GM19463 (cell line): Measurements from ENCODE around the gene SORBS2.

Experiments used
- ATAC-seq: cut with Tn5 transposase; IDR thresholded peaks from one replicate; pipeline ENCODE4 v1.9.1; 2021; ENCODE audit warnings: mild to moderate bottlenecking, moderate library complexity; ENCODE audit not compliant: unreplicated experiment

SORBS2 gene

DNA sequence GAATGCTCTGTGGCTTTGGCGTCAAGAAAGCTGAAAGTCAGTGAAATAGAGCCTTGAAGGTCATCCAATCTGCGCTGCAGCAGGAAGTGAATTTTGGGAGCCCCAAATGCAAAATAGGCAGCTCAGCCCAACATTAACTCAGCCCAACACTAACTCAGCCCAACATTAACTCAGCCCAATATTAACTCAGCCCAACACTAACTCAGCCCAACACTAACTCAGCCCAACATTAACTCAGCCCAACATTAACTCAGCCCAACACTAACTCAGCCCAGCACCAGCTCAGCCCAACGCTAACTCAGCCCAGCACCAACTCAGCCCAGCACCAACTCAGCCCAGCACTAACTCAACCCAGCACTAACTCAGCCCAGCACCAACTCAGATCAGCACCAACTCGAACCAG, 71.5 kb downstream of the SORBS2 start:
- ATAC-seq, result peak; percentile 49

DNA sequence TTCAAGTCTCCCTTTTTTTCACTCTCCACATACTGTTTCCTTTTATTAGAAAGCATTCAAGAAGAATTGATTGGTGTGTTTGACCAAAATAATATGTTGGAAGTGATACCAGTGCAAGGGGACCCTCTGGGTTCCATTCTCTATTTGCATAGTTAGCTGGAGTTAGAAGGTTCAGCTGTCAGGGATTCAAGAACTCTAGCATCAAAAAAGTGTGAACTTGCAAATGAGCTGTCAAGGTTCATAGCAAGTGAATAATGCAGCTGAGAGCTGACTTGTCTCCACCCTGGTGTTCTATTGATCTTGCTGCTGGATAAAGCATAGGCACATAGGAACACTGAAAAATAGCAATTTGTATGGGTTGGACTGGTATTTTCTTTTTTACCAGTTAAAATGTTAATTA, 73.2 kb downstream of the SORBS2 start:
- no peak for ATAC-seq

DNA sequence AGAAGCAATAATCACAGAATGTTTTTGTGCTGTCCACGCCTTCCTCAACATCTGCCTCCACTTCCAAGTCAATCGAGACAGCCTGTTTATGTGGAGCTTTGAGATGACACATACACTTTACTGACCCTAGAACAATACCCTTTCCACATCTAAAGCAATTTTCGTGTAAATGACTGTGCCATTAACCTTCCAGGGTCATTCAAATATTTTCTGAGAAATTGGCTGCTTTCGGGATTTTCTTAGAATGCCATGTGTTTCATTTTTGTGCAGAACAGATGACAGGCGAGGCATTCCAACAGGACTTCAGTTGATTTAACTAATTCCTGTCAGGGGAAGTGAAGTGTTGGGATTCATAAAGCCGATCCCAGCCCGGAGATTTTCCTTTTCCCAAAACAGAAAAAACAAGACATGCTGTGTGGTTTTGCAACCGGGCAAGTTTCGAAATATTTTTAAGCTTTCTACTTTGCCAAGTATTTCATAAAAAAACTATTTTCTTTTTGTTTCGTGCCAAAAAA, 73.9 kb downstream of the SORBS2 start:
- ATAC-seq, result no peak

DNA sequence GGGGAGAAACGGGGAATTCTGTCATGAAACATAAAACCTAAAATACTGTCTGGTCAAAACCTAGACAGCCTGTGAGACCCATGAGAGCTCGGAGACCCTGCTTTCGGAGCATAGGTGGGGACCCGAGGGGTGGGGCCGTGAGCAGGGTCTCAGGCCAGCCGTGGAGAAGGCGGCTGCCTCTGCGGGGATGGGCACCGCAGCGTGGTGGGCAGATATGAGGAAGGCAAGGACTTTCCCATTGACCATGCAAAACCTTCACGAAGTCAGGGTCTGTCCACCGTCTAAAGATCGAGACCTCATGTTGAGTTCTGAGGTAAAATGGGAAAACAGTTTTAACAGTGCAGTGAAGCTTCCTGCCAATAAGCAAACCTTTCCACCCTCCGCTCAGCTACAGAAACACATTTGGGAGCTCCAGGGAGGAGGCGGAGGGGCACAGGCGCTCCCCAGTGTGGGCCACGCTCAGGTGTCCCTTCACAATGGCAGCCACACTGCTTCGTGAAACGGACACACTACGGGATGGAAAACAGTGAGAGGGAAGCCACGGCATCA, 74.4 kb downstream of the SORBS2 start:
- ATAC-seq, result no peak

DNA sequence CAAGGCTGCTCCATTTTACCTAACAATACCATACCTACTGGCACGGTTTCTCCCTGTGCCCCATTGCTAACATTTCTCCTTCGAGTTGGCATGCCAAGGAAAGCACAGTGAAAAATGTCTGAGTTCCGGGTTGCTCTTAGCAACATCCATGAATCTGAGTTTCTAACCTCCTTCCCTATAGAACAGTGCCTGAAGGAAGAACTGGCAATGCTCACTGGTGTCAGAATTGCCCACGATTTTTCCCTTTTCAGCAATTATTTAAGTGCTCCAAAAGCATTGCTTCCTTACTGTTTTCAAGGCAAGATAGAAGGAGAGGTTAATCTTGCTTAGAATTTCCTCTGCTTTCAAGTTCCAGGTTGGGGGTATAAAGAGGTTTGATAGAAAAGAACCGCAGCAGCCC, 75.1 kb downstream of the SORBS2 start:
- ATAC-seq, result no peak

DNA sequence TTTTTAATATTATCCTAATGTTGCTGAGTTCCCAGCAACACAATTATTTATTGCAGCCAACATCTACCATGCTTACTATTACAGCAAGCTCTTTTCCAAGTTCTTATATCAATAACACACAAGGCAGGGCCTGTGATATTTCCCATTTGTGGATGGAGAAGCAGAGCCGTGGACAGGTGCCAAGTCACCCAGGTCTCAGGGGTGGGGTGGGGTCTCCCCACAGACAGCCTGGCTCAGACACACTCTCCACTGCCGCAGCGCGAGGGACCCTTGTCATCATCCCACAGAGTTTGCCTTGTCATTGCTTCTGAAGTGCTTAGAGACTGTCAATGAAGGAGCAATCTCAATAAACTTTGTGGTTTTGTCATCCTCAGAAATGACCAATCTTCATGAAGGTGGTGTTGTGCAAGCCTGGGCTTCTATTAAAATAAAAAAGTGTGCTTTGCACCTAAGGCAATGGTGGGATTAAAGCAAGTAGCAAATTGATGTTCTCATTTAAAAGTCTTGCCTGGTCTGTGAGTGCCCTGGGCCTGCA, 76.1 kb downstream of the SORBS2 start:
- no peak for ATAC-seq

DNA sequence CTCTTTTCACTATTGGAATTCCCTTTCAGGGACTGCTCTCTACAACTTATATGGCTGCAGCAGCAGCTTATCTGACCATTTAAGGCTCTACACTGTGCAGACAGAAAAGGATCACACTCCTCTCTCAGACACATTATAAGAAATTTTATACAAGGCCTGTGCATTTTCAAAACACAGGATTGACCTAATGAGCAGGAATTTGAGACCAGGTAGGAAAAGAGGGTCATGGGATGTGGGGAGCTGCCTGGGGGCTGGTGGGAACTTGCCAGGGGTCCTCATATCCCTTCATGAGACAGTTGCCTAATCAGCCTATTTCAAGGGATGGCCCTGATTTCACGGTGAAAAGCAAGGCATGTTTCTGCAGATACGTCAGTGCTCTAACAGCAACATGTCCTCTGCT, 77.1 kb downstream of the SORBS2 start:
- no peak for ATAC-seq

DNA sequence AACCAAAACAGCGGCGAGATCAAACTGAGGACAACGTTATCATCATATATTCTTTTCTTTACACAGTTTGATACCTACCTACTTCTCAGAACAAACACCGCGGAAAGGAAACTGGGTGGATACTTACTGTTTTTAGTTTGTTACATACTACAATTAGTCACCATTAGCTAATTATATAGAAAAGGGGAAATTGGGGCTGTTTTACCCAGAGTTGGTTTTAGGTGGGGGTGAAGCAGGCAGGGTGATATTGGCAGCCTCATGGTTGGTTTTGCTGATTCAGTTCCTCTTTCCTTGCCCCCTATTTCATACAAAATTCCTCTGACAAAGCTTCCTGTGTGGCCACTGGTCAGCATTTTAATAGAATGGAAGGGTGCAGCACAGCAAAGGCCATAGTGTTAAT, 77.8 kb downstream of the SORBS2 start:
- peak; percentile 62 for ATAC-seq

DNA sequence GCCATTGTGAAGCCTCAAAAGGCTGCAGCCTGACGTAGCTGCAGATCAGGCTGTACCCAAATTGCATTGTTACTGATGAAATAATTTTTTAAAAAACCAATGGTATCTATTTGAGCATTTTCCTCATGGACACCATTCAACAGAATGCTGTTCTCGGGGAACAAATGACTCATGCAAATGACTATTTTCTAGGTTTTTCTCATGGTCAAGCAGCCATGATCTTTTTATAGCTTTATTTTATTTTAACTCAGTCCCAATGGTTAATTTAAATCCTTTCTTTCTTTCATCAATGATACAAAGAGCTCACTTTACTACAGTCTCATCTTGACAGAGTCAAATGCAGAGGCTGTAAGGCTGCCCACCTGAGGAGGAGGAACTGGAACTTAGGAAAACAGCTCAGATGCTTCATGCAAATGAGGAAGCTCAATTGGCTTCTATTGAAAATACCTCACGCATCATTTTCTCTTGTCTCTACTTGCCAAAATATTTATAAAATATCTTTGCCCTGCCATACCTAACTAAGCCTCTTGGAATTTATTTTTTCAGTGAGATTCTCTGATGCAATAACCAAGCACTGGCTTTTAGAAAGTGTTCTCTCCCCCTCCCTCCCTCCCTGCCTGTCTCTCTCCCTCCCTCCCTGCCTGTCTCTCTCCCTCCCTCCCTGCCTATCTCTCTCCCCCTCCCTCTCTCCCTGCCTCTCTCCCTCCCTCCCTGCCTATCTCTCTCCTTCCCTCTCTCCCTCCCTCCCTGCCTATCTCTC, 81.0 kb downstream of the SORBS2 start:
- peak; percentile 49 for ATAC-seq

DNA sequence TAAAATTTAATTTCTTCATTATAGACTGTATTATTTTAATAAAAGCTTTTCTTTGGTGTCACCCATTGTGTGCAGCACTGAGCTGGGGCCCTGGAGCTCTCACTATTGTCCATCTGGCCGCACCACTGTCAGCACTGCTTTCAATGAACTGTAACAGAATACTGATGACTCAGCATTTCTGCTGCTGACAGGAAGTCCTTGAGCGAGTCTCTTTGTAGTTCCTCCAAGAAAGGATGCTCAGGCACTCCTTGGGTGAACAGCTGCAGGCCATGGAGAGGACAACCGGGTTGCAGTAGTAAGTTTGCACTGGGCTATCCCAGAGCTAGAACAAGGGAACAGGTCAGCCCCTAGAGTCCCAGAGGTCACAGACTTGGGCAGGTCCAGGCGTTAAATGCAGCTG, 81.6 kb downstream of the SORBS2 start:
- peak; percentile 31 for ATAC-seq

DNA sequence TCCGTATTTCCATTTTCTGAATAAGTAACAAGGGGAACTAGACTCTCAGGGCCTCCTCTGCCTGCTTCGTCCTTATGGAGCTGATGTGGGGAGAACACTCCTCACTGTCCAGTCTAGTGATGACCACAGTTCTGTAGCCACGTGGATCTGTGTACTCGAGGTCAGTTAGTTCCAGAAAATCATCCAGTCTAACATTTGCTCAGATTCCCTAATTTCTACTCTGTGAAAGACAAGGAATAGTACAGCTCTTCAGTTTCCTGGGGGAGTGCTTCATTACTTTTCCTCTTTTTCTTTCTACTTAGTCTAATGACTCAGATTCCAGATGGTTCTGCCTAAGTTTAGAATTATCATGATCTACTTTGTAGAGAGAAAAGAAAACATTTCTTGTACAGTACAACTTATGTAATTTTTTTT, 82.6 kb downstream of the SORBS2 start:
- no peak for ATAC-seq

DNA sequence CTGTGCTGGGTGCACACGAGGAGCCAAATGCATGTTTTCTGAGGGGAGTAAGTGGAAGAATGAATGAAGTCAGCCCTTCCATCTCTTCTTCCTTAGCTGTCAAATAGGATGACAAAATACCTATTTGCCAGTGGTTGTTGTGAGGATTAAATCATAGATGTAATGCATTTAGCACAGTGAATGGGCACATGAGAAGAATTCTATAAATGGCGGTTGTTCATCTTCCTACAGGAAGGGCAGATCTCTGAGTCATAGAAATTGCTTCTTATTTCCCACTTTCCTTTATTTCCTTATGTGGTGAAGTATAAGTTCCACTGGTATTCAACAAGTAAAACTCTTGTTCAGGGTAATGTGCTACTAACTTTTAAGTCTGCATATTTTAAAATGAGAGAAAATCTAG, 83.1 kb downstream of the SORBS2 start:
- no peak for ATAC-seq

DNA sequence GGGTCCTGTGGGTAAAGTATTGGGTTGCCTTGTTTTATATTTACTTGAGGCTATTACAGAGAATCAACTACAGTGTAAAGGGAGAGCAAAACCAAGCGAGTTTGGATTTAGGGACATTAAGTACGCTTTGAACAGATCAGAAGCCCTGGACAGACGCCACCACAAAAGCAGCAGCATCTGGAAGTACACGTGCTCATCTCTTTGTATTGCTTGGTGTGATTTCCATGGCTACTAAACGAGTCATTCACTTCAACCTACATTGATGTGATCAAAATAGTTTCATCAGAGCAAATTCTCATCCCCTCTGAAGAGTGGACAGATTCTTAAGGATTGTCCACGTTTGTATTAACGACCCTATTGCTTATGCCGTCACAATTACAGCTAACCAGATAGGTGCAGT, 85.1 kb downstream of the SORBS2 start:
- ATAC-seq, result no peak

DNA sequence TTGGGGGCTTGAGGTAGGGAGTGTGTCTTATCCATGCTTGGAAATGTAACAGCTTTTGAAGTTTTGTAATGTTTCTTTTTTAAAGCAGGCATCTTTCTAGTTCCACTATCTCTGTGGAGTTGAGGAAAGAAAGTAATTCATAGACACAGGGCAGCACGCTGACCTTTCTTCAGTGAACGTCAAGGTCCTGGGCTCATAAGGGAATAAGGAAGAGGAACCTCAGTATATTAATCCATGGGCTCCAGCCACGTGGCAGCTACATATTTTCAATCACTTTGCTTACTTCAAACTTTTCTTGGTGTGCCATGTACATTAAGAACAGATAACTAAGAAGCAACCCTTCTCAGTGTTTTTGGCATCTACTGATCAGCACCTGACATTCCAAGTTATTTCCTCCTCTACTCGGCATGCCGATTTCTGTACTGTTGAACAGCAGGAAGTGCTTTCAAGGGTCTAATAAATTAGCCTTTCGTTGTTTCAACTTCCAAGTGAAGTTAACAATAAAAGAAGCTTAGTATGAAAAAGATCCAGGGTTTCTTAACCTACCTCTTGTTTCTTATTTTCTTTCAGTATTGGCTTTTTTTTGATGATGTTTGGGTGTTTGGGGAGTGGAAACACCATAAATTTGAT, 88.2 kb downstream of the SORBS2 start:
- no peak for ATAC-seq

DNA sequence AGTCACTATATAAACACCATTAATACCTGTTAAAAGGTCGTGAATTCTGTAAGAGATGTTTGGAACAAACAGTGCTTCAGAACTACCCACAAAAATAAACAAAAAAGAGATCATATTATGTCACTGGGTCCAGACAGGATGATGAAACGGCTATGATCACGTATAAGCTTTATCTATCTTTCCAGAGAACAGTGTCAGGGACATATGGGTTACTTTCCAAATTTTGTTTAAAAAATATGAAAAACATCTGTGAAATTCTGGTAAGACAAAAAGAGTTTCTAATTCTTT, 90.0 kb downstream of the SORBS2 start:
- no peak for ATAC-seq

DNA sequence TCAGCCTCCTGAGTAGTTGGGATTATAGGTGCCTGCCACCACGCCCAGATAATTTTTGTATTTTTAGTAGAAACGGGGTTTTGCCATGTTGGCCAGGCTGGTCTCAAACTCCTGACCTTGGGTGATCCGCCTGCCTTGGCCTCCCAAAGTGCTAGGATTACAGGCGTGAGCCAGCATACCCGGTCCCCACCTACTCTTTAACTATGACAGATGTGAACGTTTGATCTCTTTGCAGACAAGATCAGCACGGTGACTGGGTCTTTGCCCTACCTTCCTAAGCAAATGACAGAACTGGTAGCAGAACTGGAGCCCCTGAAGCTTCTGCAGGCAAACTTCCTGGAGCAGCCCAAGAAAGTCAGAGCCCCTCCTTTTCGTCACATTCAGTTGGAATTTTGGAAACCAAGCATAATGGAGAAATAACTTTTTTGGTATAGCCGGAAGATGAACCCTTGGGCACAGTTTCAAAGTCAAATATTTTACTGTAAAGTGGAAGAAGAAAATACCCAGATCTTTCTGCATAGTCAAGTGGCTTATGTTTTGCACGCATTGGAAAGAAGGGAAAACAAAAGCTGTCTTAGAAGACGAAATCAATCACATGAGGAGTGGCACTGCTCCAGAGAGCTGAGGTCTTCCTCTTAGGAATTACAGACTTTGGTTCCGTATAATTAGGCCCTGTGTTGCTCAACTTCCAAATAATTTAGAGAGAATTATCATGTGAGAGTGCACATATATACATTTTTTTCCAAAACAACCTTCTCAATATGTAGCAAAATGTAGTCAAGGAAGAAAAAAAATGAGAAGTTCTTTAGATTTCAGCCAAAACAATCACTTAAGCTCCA, 90.6 kb downstream of the SORBS2 start:
- no peak for ATAC-seq

DNA sequence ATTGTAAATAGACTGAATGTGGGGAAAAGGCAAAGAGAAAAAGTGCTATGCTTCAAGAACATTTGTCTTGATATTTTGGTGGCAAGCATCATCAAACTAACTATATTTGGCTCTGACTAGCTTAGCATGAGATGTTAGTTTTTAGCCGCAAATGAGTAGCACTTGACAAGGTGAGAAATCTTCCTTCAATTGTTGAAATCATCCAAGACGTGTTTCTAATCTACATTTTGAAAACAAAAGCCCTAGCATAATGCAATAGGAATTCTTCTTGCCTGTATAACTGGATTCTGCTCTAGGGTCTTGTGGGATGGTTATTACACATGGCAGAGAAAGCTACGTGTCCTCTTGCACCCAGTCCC, 92.5 kb downstream of the SORBS2 start:
- ATAC-seq, result no peak

DNA sequence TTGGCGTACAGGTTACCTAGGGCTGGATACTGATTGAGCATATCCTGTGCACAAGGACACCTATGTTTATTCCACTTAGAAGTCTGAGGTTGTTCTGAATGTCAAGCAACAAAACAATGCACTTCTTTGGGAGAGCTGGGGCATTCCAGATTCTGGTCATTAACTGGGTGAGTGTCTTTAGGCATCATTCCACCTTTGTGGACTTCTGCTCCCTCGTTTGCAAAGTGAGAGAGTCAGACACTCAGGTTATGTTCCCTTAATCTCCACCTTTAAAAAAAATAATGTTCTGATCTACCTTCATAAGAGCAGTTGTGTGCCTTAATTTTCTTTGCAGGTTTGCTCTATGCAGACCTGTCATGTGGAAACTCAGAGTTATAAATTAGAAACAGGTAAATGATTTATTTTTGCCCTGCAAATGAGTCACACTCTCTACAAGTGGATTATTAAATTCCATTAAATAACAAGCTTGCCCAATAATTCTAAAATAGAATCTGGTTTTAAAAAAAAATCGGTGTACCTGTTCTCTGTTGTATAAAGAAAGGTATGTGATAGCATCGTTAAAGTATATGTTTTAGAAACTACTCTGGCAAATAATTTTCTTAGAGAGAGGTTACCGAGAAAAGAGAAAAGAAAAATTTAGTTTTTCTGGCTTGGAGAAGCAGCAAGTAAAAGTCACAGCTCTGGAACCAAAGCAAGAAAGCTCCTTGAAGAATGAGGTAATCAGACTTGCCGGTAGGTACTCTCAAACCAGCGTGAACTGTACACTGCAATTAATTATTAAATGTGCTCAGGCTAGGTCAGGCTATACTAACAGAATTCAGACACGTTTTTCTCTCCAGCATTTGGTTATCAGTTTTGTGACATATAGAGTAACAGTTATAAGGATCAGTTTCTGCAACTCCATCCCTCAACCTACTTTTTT, 93.2 kb downstream of the SORBS2 start:
- no peak for ATAC-seq

DNA sequence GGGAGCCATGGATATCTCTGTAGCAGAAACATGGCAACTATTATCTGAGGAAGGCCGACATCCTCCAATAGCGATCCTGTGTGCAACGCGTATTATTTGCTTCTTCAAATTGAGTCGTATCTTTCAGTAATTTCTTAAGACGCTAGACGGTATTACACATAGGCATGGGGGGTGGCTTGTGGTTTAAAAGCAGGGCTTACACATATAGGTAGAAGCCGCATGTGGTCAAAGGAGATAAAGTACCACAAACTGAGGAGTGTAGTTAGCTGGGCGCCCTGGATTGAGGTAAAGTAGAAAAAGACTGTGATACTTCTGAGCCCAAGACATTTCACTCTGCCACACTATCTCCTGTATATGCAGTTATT, 94.6 kb downstream of the SORBS2 start:
- no peak for ATAC-seq

DNA sequence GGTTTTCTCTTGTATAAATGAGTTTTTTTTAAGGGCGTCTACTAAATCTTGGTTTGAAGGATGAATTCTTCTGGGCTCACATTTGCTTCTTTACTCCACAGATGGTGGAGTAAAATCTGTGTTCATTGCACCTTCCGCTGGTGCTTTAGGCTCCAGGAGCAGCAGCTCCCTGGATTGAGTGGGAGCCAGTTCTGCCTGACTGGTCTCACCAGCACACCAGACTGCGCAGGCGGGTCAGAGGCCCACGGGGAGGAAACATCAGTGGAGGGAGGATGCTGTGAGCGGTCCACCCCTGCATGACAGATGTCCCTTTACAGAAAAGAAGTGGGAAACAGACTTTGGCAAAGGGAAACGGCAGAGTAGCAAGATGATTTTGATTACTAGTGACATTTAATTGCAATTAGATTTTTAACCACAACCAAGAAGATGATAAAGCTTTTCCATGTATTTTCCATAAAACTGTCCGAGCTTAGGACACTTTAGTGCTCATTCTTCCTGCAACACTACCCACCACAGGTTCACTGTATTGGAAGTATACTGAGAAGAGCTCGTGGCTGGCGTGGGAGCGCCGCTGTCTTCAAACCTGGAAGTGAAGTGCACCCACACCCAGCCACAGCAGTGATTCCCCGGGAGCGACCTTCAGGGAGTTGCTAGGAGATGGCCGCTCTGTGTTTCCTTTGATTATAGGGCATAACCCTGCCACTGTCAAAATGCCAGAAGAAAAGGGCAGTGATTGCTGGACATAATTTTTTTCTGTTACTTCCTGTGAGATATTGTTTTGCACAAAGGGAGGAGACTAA, 95.2 kb downstream of the SORBS2 start:
- ATAC-seq, result no peak
